SK-N-SH (cell line): ENCODE data around the gene WNT16.

Experiments used
- CHD2 ChIP-seq: fragments of 150-350 bp; IDR thresholded peaks from 2 replicates; pipeline ENCODE4 v1.6.1; 2018; ENCODE audit warnings: low read length; ENCODE audit not compliant: partially characterized antibody
- CTCF ChIP-seq: fragments of 200-600 bp; sonication (generic); IDR thresholded peaks from 2 replicates; pipeline ENCODE4 v1.6.1; 2017; ENCODE audit warnings: antibody characterized with exemption, mild to moderate bottlenecking, moderate library complexity
- IRF3 ChIP-seq: fragments of 150-350 bp; IDR thresholded peaks from 2 replicates; pipeline ENCODE4 v1.6.1; 2016; ENCODE audit warnings: mild to moderate bottlenecking, low read depth, low read length
- MXI1 ChIP-seq: IDR thresholded peaks from 2 replicates; pipeline ENCODE4 v1.6.1; 2012; ENCODE audit warnings: mild to moderate bottlenecking, low read depth, low read length, improper control_type of control experiment
- PBX3 ChIP-seq: IDR thresholded peaks from 2 replicates; pipeline ENCODE4; 2012
- RAD21 ChIP-seq: IDR thresholded peaks from 2 replicates; pipeline ENCODE4 v1.6.1; 2012; ENCODE audit warnings: mild to moderate bottlenecking, low read length
- REST ChIP-seq: IDR thresholded peaks from 2 replicates; pipeline ENCODE4 v1.6.1; 2012; ENCODE audit warnings: mild to moderate bottlenecking, low read depth, low read length, moderate library complexity
- RFX5 ChIP-seq: IDR thresholded peaks from 2 replicates; pipeline ENCODE4 v1.6.1; 2012; ENCODE audit warnings: mild to moderate bottlenecking, improper control_type of control experiment, low read length
- SMC3 ChIP-seq: IDR thresholded peaks from 2 replicates; pipeline ENCODE4 v1.6.1; 2012; ENCODE audit warnings: low read depth, low read length, improper control_type of control experiment
- TAF1 ChIP-seq: IDR thresholded peaks from 2 replicates; pipeline ENCODE4 v1.6.1; 2012; ENCODE audit warnings: low read depth, mild to moderate bottlenecking, low read length, moderate library complexity, borderline replicate concordance
- YY1 ChIP-seq: IDR thresholded peaks from 2 replicates; pipeline ENCODE4 v1.4.0; 2012; ENCODE audit warnings: low read depth, mild to moderate bottlenecking

GRCh38 chr7:121369462-121369861 lies 40.7 kb downstream of the WNT16 start:
- TF ChIP-seq YY1 (no peak), IRF3 (no peak), CTCF (no peak), PBX3 (no peak), MXI1 (no peak), RFX5 (no peak), RAD21 (no peak), TAF1 (no peak), SMC3 (no peak), CHD2 (no peak), REST (no peak)
